GM12878 (cell line): ENCODE measurements around the gene UGGT2. TPM values are rescaled to one million over a fixed set of nuclear protein-coding genes. Genes with fewer than 3 reads are reported as not detected.

Experiments used
- ATAC-seq: fragments of 200-7000 bp; cut with Tn5 transposase; 3 replicates; pipeline ENCODE4 v1.9.1; 2020; ENCODE audit warnings: mild to moderate bottlenecking, moderate library complexity
- BruUV-seq: library from RNA; stranded (reverse); fragments of 400-500 nt; replicated peaks from 2 replicates; lab custom pipeline; 2021; lab: Mats Ljungman, UMichigan
- CTCF ChIA-PET: fragments of 300-600 bp; sonication (Branson Sonifier 250); formaldehyde crosslinking; extraction: SDS; loops from one replicate; lab custom pipeline; 2021; ENCODE audit warnings: inconsistent platforms; lab: Yijun Ruan, JAX
- POLR2A ChIA-PET: fragments of 350-600 bp; formaldehyde crosslinking; extraction: SDS; loops from one replicate; lab custom pipeline; 2021; ENCODE audit warnings: inconsistent platforms; lab: Charles Lee
- RAD21 ChIA-PET: fragments of 300-600 bp; sonication (Branson Sonifier 250); formaldehyde crosslinking; loops from one replicate; lab custom pipeline; 2023; ENCODE audit warnings: antibody characterized with exemption; ENCODE audit not compliant: unreplicated experiment; lab: Charles Lee
- SMC1A ChIA-PET: fragments of 300-600 bp; sonication (Branson Sonifier 250); formaldehyde crosslinking; loops from one replicate; lab custom pipeline; 2023; ENCODE audit not compliant: unreplicated experiment, uncharacterized antibody; lab: Charles Lee
- DNase-seq: peaks from one replicate; pipeline ENCODE4 v3.0.0-alpha.2; 2011; ENCODE audit warnings: low read depth, low spot score
- FAIRE-seq: peaks from 3 replicates; lab custom pipeline; 2011; peaks lifted over from hg19 to GRCh38; lab: Jason Lieb, UNC
- H2AFZ ChIP-seq: 2 replicates; pipeline ENCODE4 v1.6.0; 2011; ENCODE audit warnings: low read depth, low read length, control low read depth; ENCODE audit not compliant: control insufficient read depth
- H3K27ac ChIP-seq: 2 replicates; pipeline ENCODE4 v1.5.1; 2011; ENCODE audit warnings: control low read depth; ENCODE audit not compliant: control insufficient read depth, insufficient read depth
- H3K27me3 ChIP-seq, 2 experiments: replicated peaks in 1 of 2; 2 replicates each; pipeline versions ENCODE4 v1.6.0 to v1.6.1; 2011; ENCODE audit warnings: low read length in 1 of 2; ENCODE audit not compliant: control insufficient read depth in 2 of 2, insufficient read depth in 2 of 2
- H3K36me3 ChIP-seq, 2 experiments: 2 replicates each; pipeline ENCODE4 v1.5.1; 2011; ENCODE audit warnings: low read length in 1 of 2; ENCODE audit not compliant: control insufficient read depth in 2 of 2, insufficient read depth in 2 of 2
- H3K4me1 ChIP-seq: 2 replicates; pipeline ENCODE4 v1.6.1; 2011; ENCODE audit warnings: mild to moderate bottlenecking, low read length, moderate library complexity, mixed read lengths; ENCODE audit not compliant: control insufficient read depth, insufficient read depth
- H3K4me2 ChIP-seq: 2 replicates; pipeline ENCODE4 v1.6.0; 2011; ENCODE audit warnings: control low read depth; ENCODE audit not compliant: control insufficient read depth, insufficient read depth
- H3K4me3 ChIP-seq: fragments of 200-600 bp; sonication (generic); 2 replicates; pipeline ENCODE4 v1.5.1; 2016
- H3K79me2 ChIP-seq: 2 replicates; pipeline ENCODE4 v1.6.0; 2011; ENCODE audit warnings: low read length; ENCODE audit not compliant: control insufficient read depth, insufficient read depth
- H3K9ac ChIP-seq: 2 replicates; pipeline ENCODE4 v1.8.0; 2011; ENCODE audit warnings: low read length, control low read depth, mixed read lengths; ENCODE audit not compliant: control insufficient read depth, insufficient read depth
- H3K9me3 ChIP-seq: replicated peaks from 3 replicates; pipeline ENCODE4 v1.5.1; 2011; ENCODE audit warnings: mild to moderate bottlenecking, low read length; ENCODE audit not compliant: control insufficient read depth, insufficient read depth
- H4K20me1 ChIP-seq: 2 replicates; pipeline ENCODE4 v1.6.0; 2011; ENCODE audit not compliant: control insufficient read depth, insufficient read depth
- CHD4 ChIP-seq: fragments of 200-600 bp; sonication (generic); IDR thresholded peaks from 2 replicates; pipeline ENCODE4 v1.6.1; 2016; ENCODE audit warnings: mild to moderate bottlenecking
- ESRRA ChIP-seq: IDR thresholded peaks from 2 replicates; pipeline ENCODE4 v1.6.1; 2012; ENCODE audit warnings: mild to moderate bottlenecking, low read length, improper control_type of control experiment
- ETV6 ChIP-seq, 2 experiments: fragments of 450-650 bp in 1 of 2; IDR thresholded peaks in 1 of 2; conservative IDR thresholded peaks in 1 of 2; 2 replicates each; pipeline ENCODE4 v1.6.1; 2014; ENCODE audit warnings: antibody characterized with exemption in 1 of 2, borderline replicate concordance in 1 of 2, low read depth in 1 of 2, mild to moderate bottlenecking in 1 of 2, moderate library complexity in 1 of 2
- FOXK2 ChIP-seq: fragments of 450-650 bp; IDR thresholded peaks from 2 replicates; pipeline ENCODE4 v1.6.1; 2017; ENCODE audit warnings: mild to moderate bottlenecking, moderate library complexity
- IKZF1 ChIP-seq: fragments of 450-650 bp; conservative IDR thresholded peaks from 2 replicates; pipeline ENCODE4 v1.6.1; 2017; ENCODE audit warnings: antibody characterized with exemption, mild to moderate bottlenecking
- IRF4 ChIP-seq: IDR thresholded peaks from 2 replicates; pipeline ENCODE4 v1.6.1; 2011; ENCODE audit warnings: low read depth, low read length
- KAT2A ChIP-seq: conservative IDR thresholded peaks from 2 replicates; pipeline ENCODE4 v1.6.1; 2011; ENCODE audit warnings: low read depth, low read length; ENCODE audit not compliant: control insufficient read depth
- NFXL1 ChIP-seq: fragments of 450-650 bp; IDR thresholded peaks from 2 replicates; pipeline ENCODE4 v1.6.1; 2017; ENCODE audit warnings: antibody characterized with exemption, mild to moderate bottlenecking, borderline replicate concordance
- NKRF ChIP-seq: fragments of 450-650 bp; conservative IDR thresholded peaks from 2 replicates; pipeline ENCODE4 v1.6.1; 2017; ENCODE audit warnings: mild to moderate bottlenecking, moderate library complexity
- NRF1 ChIP-seq: conservative IDR thresholded peaks from 2 replicates; pipeline ENCODE4 v1.6.1; 2011; ENCODE audit warnings: mild to moderate bottlenecking, low read depth, low read length, improper control_type of control experiment
- PAX8 ChIP-seq: fragments of 450-650 bp; IDR thresholded peaks from 2 replicates; pipeline ENCODE4 v1.6.1; 2017; ENCODE audit warnings: mild to moderate bottlenecking, moderate library complexity
- POLR2A ChIP-seq: IDR thresholded peaks from 2 replicates; pipeline ENCODE4 v1.6.1; 2011; ENCODE audit warnings: low read depth, mild to moderate bottlenecking, low read length
- STAT1 ChIP-seq: fragments of 450-650 bp; conservative IDR thresholded peaks from 2 replicates; pipeline ENCODE4 v1.6.1; 2014; ENCODE audit warnings: antibody characterized with exemption, mild to moderate bottlenecking
- USF2 ChIP-seq: IDR thresholded peaks from 2 replicates; pipeline ENCODE4 v1.6.1; 2011; ENCODE audit warnings: low read depth, low read length, improper control_type of control experiment, borderline replicate concordance
- ZBED1 ChIP-seq: IDR thresholded peaks from 2 replicates; pipeline ENCODE4 v1.6.1; 2016; ENCODE audit warnings: borderline replicate concordance
- ZBTB40 ChIP-seq: fragments of 450-650 bp; IDR thresholded peaks from 2 replicates; pipeline ENCODE4 v1.6.1; 2016; ENCODE audit warnings: mild to moderate bottlenecking, moderate library complexity, borderline replicate concordance
- in situ Hi-C: fragments of 300-500 bp; cut with MboI; formaldehyde crosslinking; loops from 9 replicates; pipeline ENCODE4 v1.14.3; 2018; ENCODE audit warnings: mixed read lengths
- intact Hi-C: fragments of 100-400 bp; cut with micrococcal nuclease; formaldehyde crosslinking; loops from one replicate; pipeline ENCODE4 v1.14.2; 2022; ENCODE audit not compliant: unreplicated experiment
- polyA plus RNA-seq, 11 experiments: library from polyadenylated mRNA; depleted of rRNA in 4 of 11; unstranded in 6 of 11; stranded (reverse) in 5 of 11; fragments of >200 nt; fragmentation: Nextera tagmentation in 4 of 11; fragmentation: Illumina TruSeq in 1 of 11; extraction: Ambion mirVana in 4 of 11; extraction: Trizol in 1 of 11; gene quantifications; 1 replicate in 1 of 11; 2 replicates in 10 of 11; pipeline versions ENCODE4 v1.2.1 to v1.2.3, GENCODE V29; 2011 to 2016; ENCODE audit warnings: inconsistent platforms in 2 of 11, missing spikeins in 2 of 11, low read depth in 1 of 11
- total RNA-seq, 4 experiments: library from RNA; depleted of rRNA in 3 of 4; stranded (reverse); fragments of >200 nt in 3 of 4; fragmentation: Illumina TruSeq in 1 of 4; extraction: Trizol in 1 of 4; gene quantifications; 2 replicates each; pipeline versions ENCODE4 v1.2.1 to v1.2.3, GENCODE V29; 2013 to 2021

UGGT2 gene
- total and polyA plus RNA-seq, 10 of the 15 experiments (the other 5 are each of a cell fraction or from before 2014, with no cell fraction given): 4.9 to 29.0 (median 17.3) TPM

GRCh38 chr13:95805921-95806320, 247.3 kb downstream of the UGGT2 start:
- Histone ChIP-seq H3K9ac (no peak overlapping the region), H3K79me2 (no peaks in the 10 kb centered on the region), H3K27ac (no peak overlapping the region), H3K4me1 (no peaks in the 10 kb centered on the region), H3K4me2 (no peak overlapping the region), H3K36me3 (no peaks in the 10 kb centered on the region), H3K4me3 (no peak overlapping the region), H2AFZ (no peak overlapping the region), H3K27me3 (no peaks in the 10 kb centered on the region), H3K9me3 (no peaks in the 10 kb centered on the region; the same call in 1 of the 3 replicates), H4K20me1 (no peaks in the 10 kb centered on the region)
- no peak for FAIRE-seq
- intact Hi-C loops: no loop called here
- no TSS peak for BruUV-seq
- ChIA-PET SMC1A (interaction anchor here (1.8 kb wide), 1 partner anchor 12 kb away, joined by 5 read pairs; no protein-coding TSS in a partner anchor), POLR2A (interaction anchor here (0.6 kb wide), 1 partner anchor 194 kb away, joined by 6 read pairs; no protein-coding TSS in a partner anchor), CTCF (interaction anchor here (0.7 kb wide), 1 partner anchor 1560 kb away, joined by 4 read pairs; no protein-coding TSS in a partner anchor), RAD21 (no interaction called here)
- no peak for TF ChIP-seq IRF4
- TF ChIP-seq ZBTB40: no peak
- TF ChIP-seq IKZF1: no peak
- no peak for TF ChIP-seq PAX8
- TF ChIP-seq ZBED1: no peak
- TF ChIP-seq POLR2A: no peak
- no peak for TF ChIP-seq ETV6 (conservative IDR thresholded peaks at IDR 0.05 in 1 of 2, IDR thresholded peaks at IDR 0.05 in 1 of 2; ENCODE audit: borderline replicate concordance in 1 of 2, low read depth in 1 of 2)
- TF ChIP-seq ESRRA: no peak
- TF ChIP-seq KAT2A: no peak
- TF ChIP-seq NFXL1: no peak
- no peak for TF ChIP-seq CHD4
- no peak for TF ChIP-seq USF2
- no peak for TF ChIP-seq FOXK2
- TF ChIP-seq NRF1: no peak
- no peak for TF ChIP-seq STAT1
- no peak for TF ChIP-seq NKRF
- in situ Hi-C loops: no loop called here
- no peak for ATAC-seq
- DNase-seq: no peak
